ENCODE data around the gene CGB7.
"Not testable (repeated sequence)": the region's sequence is repeated elsewhere in the genome, so short reads cannot be mapped to it uniquely, and the experiment has no call there.

DNA sequence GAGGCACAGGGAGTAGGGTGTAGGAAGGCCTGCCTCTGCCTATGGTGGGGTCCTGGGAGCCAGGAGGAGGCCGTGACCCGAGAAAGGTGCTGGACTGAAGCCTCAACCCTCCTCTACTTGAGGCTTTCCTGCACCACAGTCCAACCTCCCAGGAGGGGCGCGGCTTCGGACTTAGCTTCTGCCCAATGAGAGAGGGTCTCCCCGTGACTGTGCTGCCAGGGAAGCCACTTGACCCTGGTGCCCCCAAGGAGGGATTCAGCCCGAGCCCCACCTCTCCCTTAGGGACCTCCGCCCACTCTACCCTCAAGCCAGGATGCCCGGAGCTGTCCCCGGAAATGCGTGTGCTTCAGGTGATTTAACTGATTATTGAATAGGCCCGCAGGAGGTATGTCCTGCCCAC, 8.5 kb downstream of the CGB7 start, which contains the start of gene CGB8:
- TF ChIP-seq, protein P1, sequence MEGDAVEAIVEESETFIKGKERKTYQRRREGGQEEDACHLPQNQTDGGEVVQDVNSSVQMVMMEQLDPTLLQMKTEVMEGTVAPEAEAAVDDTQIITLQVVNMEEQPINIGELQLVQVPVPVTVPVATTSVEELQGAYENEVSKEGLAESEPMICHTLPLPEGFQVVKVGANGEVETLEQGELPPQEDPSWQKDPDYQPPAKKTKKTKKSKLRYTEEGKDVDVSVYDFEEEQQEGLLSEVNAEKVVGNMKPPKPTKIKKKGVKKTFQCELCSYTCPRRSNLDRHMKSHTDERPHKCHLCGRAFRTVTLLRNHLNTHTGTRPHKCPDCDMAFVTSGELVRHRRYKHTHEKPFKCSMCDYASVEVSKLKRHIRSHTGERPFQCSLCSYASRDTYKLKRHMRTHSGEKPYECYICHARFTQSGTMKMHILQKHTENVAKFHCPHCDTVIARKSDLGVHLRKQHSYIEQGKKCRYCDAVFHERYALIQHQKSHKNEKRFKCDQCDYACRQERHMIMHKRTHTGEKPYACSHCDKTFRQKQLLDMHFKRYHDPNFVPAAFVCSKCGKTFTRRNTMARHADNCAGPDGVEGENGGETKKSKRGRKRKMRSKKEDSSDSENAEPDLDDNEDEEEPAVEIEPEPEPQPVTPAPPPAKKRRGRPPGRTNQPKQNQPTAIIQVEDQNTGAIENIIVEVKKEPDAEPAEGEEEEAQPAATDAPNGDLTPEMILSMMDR (conservative IDR thresholded peaks at IDR 0.05; ENCODE audit: low read depth in 2 of 2): not testable (repeated sequence)
- TF ChIP-seq, protein P2, sequence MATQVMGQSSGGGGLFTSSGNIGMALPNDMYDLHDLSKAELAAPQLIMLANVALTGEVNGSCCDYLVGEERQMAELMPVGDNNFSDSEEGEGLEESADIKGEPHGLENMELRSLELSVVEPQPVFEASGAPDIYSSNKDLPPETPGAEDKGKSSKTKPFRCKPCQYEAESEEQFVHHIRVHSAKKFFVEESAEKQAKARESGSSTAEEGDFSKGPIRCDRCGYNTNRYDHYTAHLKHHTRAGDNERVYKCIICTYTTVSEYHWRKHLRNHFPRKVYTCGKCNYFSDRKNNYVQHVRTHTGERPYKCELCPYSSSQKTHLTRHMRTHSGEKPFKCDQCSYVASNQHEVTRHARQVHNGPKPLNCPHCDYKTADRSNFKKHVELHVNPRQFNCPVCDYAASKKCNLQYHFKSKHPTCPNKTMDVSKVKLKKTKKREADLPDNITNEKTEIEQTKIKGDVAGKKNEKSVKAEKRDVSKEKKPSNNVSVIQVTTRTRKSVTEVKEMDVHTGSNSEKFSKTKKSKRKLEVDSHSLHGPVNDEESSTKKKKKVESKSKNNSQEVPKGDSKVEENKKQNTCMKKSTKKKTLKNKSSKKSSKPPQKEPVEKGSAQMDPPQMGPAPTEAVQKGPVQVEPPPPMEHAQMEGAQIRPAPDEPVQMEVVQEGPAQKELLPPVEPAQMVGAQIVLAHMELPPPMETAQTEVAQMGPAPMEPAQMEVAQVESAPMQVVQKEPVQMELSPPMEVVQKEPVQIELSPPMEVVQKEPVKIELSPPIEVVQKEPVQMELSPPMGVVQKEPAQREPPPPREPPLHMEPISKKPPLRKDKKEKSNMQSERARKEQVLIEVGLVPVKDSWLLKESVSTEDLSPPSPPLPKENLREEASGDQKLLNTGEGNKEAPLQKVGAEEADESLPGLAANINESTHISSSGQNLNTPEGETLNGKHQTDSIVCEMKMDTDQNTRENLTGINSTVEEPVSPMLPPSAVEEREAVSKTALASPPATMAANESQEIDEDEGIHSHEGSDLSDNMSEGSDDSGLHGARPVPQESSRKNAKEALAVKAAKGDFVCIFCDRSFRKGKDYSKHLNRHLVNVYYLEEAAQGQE (IDR thresholded peaks at IDR 0.05; ENCODE audit: unreplicated experiment): not testable (repeated sequence)

All from GM23338 (cell line).